GM19468 (cell line): ENCODE measurements around the gene SNAI3.

Source experiments
- ATAC-seq: cut with Tn5 transposase; IDR thresholded peaks from one replicate; pipeline ENCODE4 v1.9.1; 2021; ENCODE audit warnings: mild to moderate bottlenecking, moderate library complexity, moderate number of reproducible peaks; ENCODE audit not compliant: unreplicated experiment; ENCODE audit errors: extremely low read depth

The SNAI3 gene

DNA sequence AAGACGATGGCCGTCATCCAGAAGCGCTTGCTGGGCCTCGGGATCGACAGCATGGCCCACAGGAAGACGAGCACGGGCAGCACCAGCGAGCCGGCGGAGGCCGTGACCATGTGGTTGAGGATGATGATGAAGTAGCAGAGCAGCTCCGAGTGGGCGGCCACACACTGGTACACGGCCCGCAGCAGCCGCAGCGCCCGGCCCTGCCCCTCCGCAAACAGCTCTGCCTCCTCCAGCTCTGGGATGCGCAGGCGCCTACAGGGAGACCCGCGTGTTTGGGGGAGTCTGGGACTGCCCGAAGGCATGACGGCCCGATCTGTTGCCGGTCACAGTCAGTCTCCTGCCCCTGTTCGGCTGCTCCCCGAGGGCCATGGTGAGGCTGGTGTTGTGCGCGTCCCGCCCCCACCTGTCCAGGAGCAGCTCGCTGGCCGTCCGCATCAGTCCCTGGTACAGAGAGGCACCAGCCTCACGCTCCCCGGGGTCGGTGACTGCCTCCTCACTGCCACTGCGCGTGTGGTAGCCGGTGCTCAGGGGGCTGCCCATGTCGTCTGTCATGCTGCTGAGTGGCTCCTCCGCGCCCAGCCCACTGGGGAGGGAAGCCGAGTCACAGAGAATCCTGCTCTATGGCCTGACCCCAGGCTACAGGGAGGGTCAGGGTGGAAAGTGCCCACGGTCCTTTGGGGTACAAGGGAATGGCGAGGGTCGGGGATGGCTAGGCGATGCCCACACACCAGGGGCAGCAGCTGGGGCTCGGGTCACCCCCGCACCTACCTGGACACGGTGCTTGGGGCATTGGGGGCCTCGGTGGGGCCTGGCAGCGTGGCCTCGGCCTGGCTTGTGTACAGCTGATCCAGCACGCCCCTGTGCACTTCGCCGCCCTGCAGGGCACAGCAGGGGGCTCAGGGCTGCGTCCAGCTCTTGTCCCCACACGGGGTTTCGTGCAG is 35.8 kb upstream of the SNAI3 start:
- no peak for ATAC-seq

GRCh38 chr16:88721236-88721635 is 34.9 kb upstream of the SNAI3 start:
- no peak for ATAC-seq

DNA sequence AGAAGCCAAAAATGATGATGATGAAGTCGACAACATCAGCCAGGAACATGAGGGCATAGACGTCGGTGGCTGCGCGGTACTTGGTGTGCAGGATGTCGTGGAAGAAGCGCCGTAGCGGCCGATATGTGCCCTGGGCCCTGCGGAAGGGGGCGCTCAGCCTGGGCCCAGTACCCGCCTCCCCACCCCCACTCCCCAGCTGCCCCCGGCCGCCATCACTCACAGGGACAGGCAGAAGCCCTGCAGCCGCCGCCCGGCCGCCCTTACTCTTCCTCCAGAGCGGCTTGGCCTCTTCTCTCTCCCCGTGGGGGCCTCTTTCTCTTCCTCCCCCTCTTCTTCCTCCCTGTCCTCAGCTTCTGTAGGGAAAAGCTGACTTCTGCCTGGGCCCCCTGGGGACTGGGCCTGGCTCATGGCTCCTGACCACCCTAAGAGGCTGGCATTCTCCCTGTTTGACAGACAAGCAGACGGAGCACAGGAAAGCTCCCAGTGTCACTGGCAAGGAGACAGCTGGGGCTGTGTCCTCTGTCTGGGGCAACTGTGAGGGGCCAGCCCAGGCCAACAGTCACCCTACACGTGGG is 34.2 kb upstream of the SNAI3 start:
- ATAC-seq = no peak

- no peak for ATAC-seq
These were observed 33.6 kb upstream of the SNAI3 start for GRCh38 chr16:88719933-88720296.

- ATAC-seq = no peak
These were observed 33.1 kb upstream of the SNAI3 start for GRCh38 chr16:88719267-88719932.

GRCh38 chr16:88718178-88718577 is 31.9 kb upstream of the SNAI3 start:
- ATAC-seq = no peak

DNA sequence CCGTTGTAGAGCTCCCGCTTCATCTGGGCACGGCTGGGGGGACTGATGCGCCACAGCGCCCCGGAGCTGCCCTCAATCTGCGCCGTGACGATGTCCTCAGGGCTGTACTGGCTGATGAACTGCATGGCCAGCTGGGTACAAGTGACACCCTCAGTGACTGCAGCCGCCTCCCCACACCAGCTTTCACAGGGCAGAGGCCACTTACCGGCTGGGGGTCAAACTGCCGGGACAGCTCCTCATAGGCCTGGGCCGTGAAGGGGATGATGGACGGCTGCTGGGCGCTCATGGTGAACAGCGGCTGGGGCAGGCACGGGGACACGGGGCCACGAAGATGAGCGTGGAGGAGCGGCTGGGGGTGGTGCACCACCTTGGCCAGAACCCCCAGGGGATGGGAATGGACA is 30.3 kb upstream of the SNAI3 start:
- ATAC-seq = no peak

GRCh38 chr16:88716201-88716600 is 29.9 kb upstream of the SNAI3 start:
- no peak for ATAC-seq

DNA sequence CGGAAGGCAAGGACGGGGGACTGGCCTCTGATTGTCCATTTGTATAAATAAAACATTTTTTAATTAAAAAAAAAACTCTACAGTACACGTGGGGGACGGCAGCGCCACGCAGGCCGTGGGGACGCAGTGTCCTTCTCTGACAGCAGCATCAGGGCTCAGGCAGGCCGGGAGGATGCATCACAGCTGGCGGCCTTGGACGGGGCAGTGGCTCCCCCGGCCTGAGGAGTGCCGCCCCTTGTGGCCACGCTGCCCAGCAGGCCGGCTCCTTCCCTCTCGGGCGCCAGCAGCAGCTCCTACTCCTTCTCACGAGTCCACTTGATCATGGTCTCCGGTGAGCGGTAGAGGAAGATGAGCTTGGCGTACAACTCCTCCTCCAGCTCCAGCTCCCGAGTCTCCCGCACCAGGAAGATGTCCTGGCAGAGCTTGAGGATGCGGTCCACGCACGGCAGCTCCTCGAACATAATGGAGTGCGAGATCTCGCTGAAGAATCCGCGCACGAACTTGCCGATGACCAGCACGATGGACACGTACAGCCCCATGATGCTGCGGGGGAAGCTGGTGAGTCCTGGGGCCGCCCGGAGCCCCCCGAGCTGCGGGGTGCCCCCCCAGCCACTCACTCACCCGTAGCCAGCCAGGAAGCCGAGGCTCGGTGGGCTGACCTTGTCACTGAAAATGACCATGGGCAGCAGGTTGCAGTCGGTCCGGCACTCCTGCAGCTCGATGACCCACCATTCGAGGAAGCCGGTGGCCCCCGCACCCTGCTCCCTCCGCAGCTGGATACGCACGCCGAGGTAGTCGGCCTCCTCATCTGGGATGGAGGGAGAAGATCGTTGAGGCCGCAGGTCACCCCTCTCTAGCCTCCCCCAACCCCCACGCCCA is 29.2 kb upstream of the SNAI3 start:
- ATAC-seq = no peak

DNA sequence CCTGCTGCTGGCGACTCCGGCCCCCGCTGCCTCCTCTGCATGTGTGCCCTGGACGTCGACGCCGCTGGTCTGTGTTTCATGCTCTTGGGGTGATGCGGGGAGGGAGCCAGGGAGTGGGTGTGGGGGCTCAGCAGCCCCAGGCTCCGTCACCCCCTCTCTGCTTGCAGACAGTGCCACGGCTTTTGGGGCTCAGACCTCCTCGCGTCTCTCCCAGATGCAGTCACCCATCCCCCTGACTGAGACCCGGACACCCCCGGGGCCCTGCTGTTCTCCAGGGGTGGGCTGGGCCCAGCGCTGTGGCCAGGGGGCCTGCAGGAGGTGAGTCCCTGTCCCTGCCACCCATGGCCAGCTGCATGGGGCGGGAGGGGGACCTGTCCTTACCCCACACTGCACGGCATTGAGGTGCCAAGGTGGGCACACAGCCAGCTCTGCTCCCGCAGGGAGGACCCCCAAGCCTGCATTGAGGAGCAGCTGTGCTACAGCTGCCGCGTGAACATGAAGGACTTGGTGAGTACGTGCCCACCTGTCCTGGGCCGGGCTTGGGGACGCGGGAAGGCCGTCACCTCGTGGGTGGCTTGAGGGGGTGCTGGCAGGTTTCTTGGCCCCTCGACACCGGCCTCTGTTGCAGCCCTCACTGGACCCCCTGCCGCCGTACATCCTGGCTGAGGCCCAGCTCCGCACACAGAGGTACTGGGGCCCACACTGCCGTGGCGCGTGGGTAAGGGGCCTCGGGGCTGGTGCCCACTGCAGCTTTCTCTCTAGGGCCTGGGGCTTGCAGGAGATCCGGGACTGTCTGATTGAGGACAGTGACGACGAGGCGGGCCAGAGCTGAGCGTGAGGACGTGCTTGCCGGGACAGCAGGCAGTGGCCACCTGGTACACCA is 28.4 kb upstream of the SNAI3 start:
- no peak for ATAC-seq

GRCh38 chr16:88713568-88714419 is 27.5 kb upstream of the SNAI3 start:
- ATAC-seq = no peak

DNA sequence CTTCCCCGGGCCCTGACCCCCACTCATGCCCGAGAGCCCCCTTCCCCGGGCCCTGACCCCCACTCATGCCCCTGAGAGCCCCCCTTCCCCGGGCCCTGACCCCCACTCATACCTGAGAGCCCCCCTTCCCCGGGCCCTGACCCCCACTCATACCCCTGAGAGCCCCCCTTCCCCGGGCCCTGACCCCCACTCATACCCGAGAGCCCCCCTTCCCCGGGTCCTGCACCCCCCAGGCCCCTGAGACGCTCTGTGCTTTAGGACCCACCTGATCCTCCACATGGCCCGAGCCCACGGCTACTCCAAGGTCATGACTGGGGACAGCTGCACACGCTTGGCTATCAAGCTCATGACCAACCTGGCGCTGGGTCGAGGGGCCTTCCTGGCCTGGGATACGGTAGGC is 26.7 kb upstream of the SNAI3 start:
- ATAC-seq = no peak

DNA sequence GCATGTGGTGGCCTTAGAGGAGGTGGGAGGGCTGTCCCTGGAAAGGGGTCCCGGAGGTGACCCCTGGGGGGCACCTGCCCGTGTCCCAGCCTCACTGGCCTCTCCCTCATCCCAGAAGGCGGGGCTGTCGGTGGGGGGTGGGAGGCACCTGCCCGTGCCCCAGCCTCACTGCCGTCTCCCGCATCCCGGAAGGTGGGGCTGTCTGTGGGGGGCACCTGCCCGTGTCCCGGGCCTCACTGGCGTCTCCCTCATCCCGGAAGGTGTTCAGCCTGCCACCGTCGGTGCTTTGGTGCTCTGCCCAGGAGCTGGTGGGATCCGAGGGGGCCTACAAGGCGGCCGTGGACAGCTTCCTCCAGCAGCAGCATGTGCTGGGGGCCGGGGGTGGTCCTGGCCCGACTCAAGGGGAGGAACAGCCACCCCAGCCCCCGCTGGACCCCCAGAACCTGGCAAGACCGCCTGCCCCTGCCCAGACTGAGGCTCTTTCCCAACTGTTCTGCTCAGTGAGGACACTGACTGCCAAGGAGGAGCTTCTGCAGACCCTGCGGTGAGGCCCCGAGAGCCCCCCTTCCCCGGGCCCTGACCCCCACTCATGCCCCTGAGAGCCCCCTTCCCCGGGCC is 26.2 kb upstream of the SNAI3 start:
- no peak for ATAC-seq

DNA sequence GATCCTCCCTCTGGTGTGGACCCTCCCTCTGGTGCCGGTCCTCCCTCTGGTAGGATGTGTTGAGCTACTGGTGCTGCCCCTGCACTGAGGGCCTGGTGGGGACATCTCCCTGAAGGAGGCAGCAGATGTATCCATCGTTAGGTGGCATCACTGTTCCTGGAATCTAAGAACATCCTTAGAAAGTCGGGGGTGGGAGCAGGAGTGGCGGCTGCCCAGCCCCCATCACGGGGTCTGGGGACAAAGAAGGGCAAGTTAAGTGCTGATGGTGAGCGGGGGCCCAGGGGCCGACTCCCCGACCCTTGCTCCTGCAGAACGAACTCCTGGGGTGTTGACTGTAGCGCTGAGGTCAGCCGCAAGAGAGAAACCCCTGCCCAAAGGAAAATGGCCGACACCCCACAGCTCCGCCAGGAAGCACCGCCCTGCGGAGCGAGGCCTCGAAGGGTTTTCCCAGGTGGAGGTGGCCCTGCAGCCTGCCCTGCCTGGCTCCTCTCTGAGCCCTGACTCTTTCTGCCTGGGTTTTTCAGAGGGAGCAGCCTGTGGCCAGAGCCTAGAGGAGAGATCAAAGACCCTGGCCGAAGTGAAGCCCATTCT is 25.5 kb upstream of the SNAI3 start:
- ATAC-seq = no peak

GRCh38 chr16:88710556-88710955 is 24.2 kb upstream of the SNAI3 start:
- no peak for ATAC-seq

DNA sequence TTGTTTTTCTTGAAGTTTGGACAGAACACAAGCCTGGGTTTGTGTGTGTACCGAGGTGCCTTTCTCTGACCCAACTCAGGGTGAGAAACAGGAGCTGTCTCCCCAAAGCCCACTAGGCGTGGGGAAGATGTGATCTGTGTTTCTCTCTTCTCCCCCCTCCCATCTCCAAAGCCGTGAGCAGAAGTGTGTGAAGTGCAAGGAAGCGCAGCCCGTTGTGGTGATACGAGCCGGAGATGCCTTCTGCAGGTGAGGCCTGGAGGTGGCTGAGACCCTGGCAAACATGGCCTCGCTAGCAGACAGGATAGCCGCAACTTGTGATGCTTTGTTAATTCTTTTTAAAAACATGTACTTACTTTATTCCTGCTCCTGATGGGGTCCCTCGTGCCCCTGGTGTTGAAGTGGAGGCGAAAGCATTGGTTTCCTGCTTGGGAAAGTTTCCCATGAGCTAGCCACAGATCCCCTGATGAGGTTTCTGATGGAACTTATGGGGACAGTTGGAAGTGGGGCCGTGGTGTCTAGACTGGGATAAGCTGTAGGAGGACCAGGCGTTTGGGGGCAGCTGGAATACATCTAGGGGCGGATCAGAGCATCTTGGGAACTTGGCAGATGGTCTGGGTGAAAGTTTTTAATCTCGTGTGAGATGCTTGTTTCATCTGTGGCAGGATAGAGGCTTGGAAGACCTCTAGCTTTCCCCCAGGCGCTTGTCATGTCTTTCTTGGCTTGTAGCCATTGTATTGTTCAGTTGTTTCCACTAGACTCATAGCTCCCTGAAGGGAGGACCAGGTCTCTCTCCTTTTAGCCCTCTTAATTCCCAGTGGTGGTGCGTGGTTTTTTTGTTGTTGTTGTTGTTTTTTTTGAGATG is 20.9 kb upstream of the SNAI3 start:
- no peak for ATAC-seq
